HG02840 (cell line): Measurements from ENCODE around the gene NES.

ENCODE experiments used
- ATAC-seq: cut with Tn5 transposase; IDR thresholded peaks from one replicate; pipeline ENCODE4 v1.9.1; 2021; ENCODE audit warnings: mild to moderate bottlenecking, moderate library complexity, moderate number of reproducible peaks; ENCODE audit not compliant: unreplicated experiment, low FRiP score

The NES gene

GRCh38 chr1:156626079-156626438, 51.1 kb downstream of the NES start:
- no peak for ATAC-seq

DNA sequence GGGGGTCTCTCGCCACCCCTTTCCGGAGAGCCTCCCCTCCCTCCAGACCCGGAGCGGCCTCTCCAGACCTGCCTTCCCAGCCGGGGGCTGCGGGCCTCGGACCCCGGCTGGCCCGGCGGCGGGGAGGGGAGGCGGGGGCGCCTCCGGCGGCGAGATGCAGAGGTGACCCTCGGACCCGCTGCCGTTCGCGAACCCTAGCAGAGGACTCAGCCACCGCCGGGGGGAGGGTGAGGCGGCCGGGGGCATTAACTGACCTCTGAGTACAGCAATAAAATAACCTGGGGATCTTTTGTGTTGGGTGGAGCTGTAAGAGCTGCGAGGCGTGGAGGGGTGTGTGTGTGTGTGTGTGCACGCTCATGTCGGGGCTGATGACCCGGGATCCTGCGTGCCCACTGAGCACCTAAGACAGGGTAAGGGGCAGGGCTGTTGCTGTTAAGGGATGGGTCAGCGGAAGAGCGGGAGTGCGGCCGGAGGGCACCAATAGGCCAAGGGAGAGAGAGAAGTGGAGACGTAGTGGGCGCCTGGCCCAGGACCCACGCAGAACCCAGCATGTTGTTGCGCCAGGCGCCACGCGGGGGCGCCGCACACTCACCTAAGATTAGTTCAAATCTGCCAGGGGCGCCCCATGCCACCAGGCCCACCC, 51.6 kb downstream of the NES start:
- no peak for ATAC-seq

DNA sequence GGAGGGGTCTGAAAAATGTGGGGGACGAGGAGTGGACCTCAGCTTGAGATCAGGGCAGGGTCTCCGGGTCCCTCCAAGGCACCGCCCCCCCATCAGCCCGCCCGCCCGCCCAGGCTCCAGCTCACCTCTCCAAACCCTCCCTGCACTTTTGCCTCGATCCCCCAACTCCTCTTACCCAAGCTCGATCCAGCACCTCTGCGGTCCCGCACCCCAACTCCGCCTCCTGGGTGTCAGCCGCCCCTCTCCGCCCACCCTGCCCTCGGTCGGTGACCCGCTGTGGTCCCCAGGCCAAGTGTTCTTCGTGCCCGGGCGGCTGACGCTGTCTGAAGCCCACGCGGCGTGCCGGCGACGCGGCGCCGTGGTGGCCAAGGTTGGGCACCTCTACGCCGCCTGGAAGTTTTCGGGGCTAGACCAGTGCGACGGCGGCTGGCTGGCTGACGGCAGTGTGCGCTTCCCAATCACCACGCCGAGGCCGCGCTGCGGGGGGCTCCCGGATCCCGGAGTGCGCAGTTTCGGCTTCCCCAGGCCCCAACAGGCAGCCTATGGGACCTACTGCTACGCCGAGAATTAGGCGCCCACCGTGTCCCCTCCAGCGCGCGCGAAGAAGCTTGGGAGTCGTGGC, 52.3 kb downstream of the NES start:
- ATAC-seq: no peak

- ATAC-seq: no peak
Measured at GRCh38 chr1:156623946-156624813, 53.0 kb downstream of the NES start.

DNA sequence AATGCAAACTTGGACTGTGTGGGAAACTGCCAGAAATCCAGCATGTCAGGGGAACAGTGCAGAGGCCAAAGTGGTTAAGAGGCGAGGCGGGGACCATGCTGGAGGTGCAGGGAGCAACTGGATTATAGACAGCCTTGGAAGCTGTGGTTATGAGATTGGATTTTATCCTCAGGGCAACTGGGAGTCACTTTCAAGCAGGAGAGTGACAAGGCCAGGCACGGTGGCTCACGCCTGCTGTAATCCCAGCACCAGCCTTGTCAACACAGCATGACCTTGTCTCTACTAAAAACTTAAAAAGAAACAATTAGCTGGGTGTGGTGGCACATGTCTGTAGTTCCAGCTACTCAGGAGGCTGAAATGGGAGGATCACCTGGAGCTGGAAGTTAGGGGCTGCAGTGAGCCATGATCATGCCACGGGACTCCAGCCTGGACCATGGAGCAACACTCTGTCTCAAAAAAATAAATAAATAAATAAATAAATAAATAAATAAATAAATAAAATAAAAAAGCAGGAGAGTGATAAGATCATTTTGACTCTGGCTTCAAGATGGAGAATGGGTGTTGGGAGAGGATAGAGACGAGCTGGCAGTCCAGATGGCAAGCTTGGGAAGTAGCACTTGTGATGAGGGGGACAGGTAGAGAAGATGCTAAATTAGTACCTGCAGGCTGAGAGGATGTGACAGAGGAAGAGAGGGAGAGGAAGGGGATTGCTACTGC, 54.5 kb downstream of the NES start:
- no peak for ATAC-seq

- ATAC-seq: no peak
Measured at GRCh38 chr1:156619582-156619955, 57.6 kb downstream of the NES start.

DNA sequence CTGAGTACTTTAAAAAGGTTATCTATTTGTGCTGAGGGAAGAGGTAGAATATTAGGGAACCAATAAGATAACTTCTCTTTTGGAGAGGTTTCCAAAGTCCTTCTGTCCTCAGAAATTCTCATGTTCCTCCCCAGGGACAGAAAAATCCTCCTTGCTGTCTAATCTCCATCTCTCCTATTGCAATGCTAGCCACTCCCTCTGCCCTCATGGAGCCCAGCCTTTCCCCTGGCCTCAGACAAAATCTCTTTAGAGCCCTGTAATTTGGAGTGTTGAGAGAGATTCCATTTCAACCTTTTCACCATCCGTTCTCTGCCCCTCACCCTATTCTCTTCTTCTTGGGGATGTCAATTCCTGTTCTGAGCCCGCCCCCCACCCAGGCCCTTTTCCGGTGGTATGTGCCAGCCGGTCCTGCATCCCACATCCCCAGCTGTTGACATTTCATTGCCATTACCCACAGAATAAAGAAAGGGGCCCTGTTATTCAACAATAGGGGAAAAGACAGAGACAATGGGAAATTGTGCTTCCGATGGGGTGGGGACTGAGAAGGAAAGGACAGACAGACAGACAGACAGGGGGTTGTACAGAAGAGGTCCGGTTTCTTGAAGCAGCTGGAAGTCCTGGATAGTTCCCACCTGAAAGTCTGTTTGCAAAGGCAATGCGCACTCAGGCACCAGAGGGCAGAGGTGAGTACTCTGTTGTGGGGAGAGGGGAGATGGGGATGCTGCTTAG, 58.2 kb downstream of the NES start, which contains the start of gene HAPLN2:
HAPLN2 (plus strand) TSS at position 563 of the 729 bp plus-strand sequence. CDS start 4,076 bp downstream, outside the sequence.
- no peak for ATAC-seq
